A549 (cell line): ENCODE results near the gene RGS14. TPM values are rescaled to one million over a fixed set of nuclear protein-coding genes. Genes with fewer than 3 reads are reported as not detected.

Source experiments
- ATAC-seq, 2 experiments: fragments of 200-7000 bp in 1 of 2; fragments of >200 bp in 1 of 2; cut with Nextera tagmentation in 1 of 2; cut with Tn5 transposase in 1 of 2; 3 replicates each; pipeline versions ENCODE4 v1.8.0 to v1.9.1; 2018 to 2020; ENCODE audit warnings: mild to moderate bottlenecking in 1 of 2, moderate library complexity in 1 of 2
- CTCF ChIA-PET: fragments of 300-600 bp; sonication (Branson Sonifier 250); formaldehyde crosslinking; extraction: SDS; loops from one replicate; lab custom pipeline; 2021; ENCODE audit warnings: antibody characterized with exemption, inconsistent platforms; lab: Yijun Ruan, JAX
- POLR2A ChIA-PET: fragments of 350-600 bp; formaldehyde crosslinking; extraction: SDS; loops from one replicate; lab custom pipeline; 2021; ENCODE audit warnings: antibody characterized with exemption, inconsistent platforms; lab: Yijun Ruan, JAX
- DNase-seq, 2 experiments: peaks; one replicate each; pipeline versions ENCODE4 v3.0.0 to v3.0.0-alpha.2; 2011 to 2016; ENCODE audit warnings: low read depth in 1 of 2, low spot score in 1 of 2
- FAIRE-seq: peaks from 2 replicates; lab custom pipeline; 2011; peaks lifted over from hg19 to GRCh38; lab: Jason Lieb, UNC
- H3K27ac ChIP-seq, 2 experiments: fragments of >200 bp; sonication (Bioruptor Twin); formaldehyde crosslinking; 3 replicates each; pipeline ENCODE4 v1.5.1; 2016 to 2017
- H3K4me1 ChIP-seq: fragments of >200 bp; sonication (Bioruptor Twin); formaldehyde crosslinking; 3 replicates; pipeline ENCODE4 v1.6.1; 2016
- H3K4me2 ChIP-seq: fragments of >200 bp; sonication (Bioruptor Twin); formaldehyde crosslinking; 3 replicates; pipeline ENCODE4 v1.6.1; 2016
- H3K4me3 ChIP-seq: fragments of >200 bp; sonication (Bioruptor Twin); formaldehyde crosslinking; 3 replicates; pipeline ENCODE4 v1.5.1; 2016
- H3K9me3 ChIP-seq: fragments of >200 bp; sonication (Bioruptor Twin); formaldehyde crosslinking; 3 replicates; pipeline ENCODE4 v1.6.1; 2016
- BHLHE40 ChIP-seq: IDR thresholded peaks from 2 replicates; pipeline ENCODE4 v1.6.1; 2012; ENCODE audit warnings: low read depth, low read length, inconsistent platforms
- CBX2 ChIP-seq: fragments of 200-600 bp; sonication (generic); IDR thresholded peaks from 2 replicates; pipeline ENCODE4 v1.6.1; 2016; ENCODE audit warnings: low read depth, mild to moderate bottlenecking, borderline replicate concordance
- CBX8 ChIP-seq: fragments of 200-600 bp; sonication (generic); IDR thresholded peaks from 2 replicates; pipeline ENCODE4 v1.6.1; 2016
- CHD2 ChIP-seq: fragments of 150-350 bp; IDR thresholded peaks from 2 replicates; pipeline ENCODE4 v1.6.1; 2014; ENCODE audit warnings: low read length; ENCODE audit not compliant: partially characterized antibody
- EP300 ChIP-seq, 2 experiments: fragments of >200 bp; sonication (Bioruptor Twin); formaldehyde crosslinking; IDR thresholded peaks; 2 replicates in 1 of 2; 3 replicates in 1 of 2; pipeline ENCODE4 v1.6.1; 2016 to 2017
- ESRRA ChIP-seq: fragments of 150-350 bp; IDR thresholded peaks from 2 replicates; pipeline ENCODE4 v1.6.1; 2014; ENCODE audit warnings: mild to moderate bottlenecking, low read length, borderline replicate concordance
- FOSL2 ChIP-seq, 2 experiments: fragments of 450-650 bp in 1 of 2; fragments of >200 bp in 1 of 2; sonication (Bioruptor Twin) in 1 of 2; formaldehyde crosslinking; IDR thresholded peaks; 2 replicates each; pipeline versions ENCODE4 v1.5.0 to v1.6.1; 2016 to 2020; ENCODE audit warnings: mild to moderate bottlenecking in 1 of 2, moderate library complexity in 1 of 2
- MAFK ChIP-seq: fragments of 450-650 bp; IDR thresholded peaks from 2 replicates; pipeline ENCODE4 v1.6.1; 2014; ENCODE audit not compliant: partially characterized antibody
- NPAS2 ChIP-seq: fragments of 250-450 bp; sonication (Bioruptor Pico); IDR thresholded peaks from 2 replicates; pipeline ENCODE4 v1.8.0; 2022; ENCODE audit warnings: mild to moderate bottlenecking, moderate library complexity, borderline replicate concordance
- PHF8 ChIP-seq: fragments of 200-600 bp; sonication (generic); IDR thresholded peaks from 2 replicates; pipeline ENCODE4 v1.6.1; 2016; ENCODE audit warnings: low read depth, mild to moderate bottlenecking, antibody characterized with exemption, moderate library complexity, borderline replicate concordance
- POLR2AphosphoS2 ChIP-seq: conservative IDR thresholded peaks from 2 replicates; pipeline ENCODE4 v1.6.1; 2012; ENCODE audit warnings: low read length, improper control_type of control experiment, inconsistent platforms
- RFX5 ChIP-seq: fragments of 450-650 bp; IDR thresholded peaks from 2 replicates; pipeline ENCODE4 v1.7.1; 2014; ENCODE audit warnings: antibody characterized with exemption, mild to moderate bottlenecking, moderate library complexity
- RNF2 ChIP-seq: fragments of 200-600 bp; sonication (generic); IDR thresholded peaks from 2 replicates; pipeline ENCODE4 v1.6.1; 2016; ENCODE audit warnings: low read depth, mild to moderate bottlenecking, antibody characterized with exemption, moderate library complexity, borderline replicate concordance
- SREBF2 ChIP-seq: fragments of 450-650 bp; IDR thresholded peaks from 2 replicates; pipeline ENCODE4 v1.6.1; 2014; ENCODE audit warnings: mild to moderate bottlenecking, moderate library complexity
- TP53 ChIP-seq: fragments of 250-450 bp; sonication (Bioruptor Pico); IDR thresholded peaks from 2 replicates; pipeline ENCODE4 v1.5.0; 2021; ENCODE audit warnings: mild to moderate bottlenecking, moderate library complexity
- ZFP36 ChIP-seq: fragments of 450-650 bp; IDR thresholded peaks from 2 replicates; pipeline ENCODE4 v1.6.1; 2014; ENCODE audit warnings: borderline replicate concordance; ENCODE audit not compliant: partially characterized antibody
- WGBS: methylation state at CpG from one replicate; pipeline ENCODE4 v1.1.6; 2017; ENCODE audit errors: missing lambda C conversion rate; 5-methylcytosine and 5-hydroxymethylcytosine counted together
- polyA plus RNA-seq, 4 experiments: library from polyadenylated mRNA; depleted of rRNA in 3 of 4; stranded (reverse); fragments of >200 nt; fragmentation: RNase III in 1 of 4; extraction: RNeasy Plus Mini Kit Qiagen cat#74134 plus additional on column Dnase treatment in 1 of 4; gene quantifications; 2 replicates in 3 of 4; 3 replicates in 1 of 4; pipeline ENCODE4 v1.2.3, GENCODE V29; 2011 to 2017
- TF ChIP-seq, protein P1 (sequence below): fragments of 200-600 bp; sonication (generic); IDR thresholded peaks from 2 replicates; pipeline ENCODE4 v1.6.1; 2016; ENCODE audit warnings: antibody characterized with exemption, mild to moderate bottlenecking, moderate library complexity
- TF ChIP-seq, protein P2 (sequence below): fragments of 250-450 bp; sonication (Bioruptor Pico); IDR thresholded peaks from 2 replicates; pipeline ENCODE4 v1.5.0; 2021; ENCODE audit warnings: mild to moderate bottlenecking, moderate library complexity, borderline replicate concordance
- TF ChIP-seq, protein P3 (sequence below): IDR thresholded peaks from 2 replicates; pipeline ENCODE4 v1.6.1; 2012; ENCODE audit warnings: low read depth, borderline replicate concordance
- TF ChIP-seq, protein P4 (sequence below): IDR thresholded peaks from 2 replicates; pipeline ENCODE4 v1.6.1; 2012

The RGS14 gene
- polyA plus RNA-seq, 2 of the 4 experiments (the other 2 are of a cell fraction) = 3.9 to 8.4 TPM

DNA sequence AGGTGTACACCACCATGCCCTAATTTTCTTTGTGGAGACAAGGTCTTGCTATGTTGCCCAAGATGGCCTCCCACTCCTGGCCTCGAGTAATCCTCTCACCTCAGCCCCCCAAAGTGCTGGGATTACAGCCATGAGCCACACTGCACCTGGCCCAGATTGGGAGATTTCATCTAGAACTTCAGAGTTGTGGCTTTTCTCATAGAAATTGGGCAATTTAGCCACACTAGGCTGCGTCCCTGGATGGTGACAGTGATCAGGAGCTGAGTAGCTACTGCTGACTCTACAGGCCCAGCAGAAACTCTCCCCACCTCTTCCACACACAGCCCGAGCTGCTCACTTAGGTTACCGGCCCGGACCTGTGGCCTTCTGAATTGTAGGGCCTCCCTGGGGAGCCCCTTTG is 35.0 kb downstream of the RGS14 start:
- FAIRE-seq (no peak), ATAC-seq (no peak), DNase-seq (no peak)
- no peak overlapping the region for H3K4me2 ChIP-seq
- WGBS = 43% methylated on average over 3 of the region's 5 CpGs
- no peak overlapping the region for H3K27ac ChIP-seq
- ChIA-PET POLR2A (no interaction called here), CTCF (interaction anchor here (0.8 to 43.1 kb wide), 6 partner anchors 6 to 279 kb away, joined by 3 to 1107 read pairs (median 182); partner anchors contain the start of genes F12, PDLIM7, PFN3 and PRR7)
- H3K9me3 ChIP-seq = no peaks in the 10 kb centered on the region
- no peak for TF ChIP-seq POLR2AphosphoS2
- TF ChIP-seq, protein P1, sequence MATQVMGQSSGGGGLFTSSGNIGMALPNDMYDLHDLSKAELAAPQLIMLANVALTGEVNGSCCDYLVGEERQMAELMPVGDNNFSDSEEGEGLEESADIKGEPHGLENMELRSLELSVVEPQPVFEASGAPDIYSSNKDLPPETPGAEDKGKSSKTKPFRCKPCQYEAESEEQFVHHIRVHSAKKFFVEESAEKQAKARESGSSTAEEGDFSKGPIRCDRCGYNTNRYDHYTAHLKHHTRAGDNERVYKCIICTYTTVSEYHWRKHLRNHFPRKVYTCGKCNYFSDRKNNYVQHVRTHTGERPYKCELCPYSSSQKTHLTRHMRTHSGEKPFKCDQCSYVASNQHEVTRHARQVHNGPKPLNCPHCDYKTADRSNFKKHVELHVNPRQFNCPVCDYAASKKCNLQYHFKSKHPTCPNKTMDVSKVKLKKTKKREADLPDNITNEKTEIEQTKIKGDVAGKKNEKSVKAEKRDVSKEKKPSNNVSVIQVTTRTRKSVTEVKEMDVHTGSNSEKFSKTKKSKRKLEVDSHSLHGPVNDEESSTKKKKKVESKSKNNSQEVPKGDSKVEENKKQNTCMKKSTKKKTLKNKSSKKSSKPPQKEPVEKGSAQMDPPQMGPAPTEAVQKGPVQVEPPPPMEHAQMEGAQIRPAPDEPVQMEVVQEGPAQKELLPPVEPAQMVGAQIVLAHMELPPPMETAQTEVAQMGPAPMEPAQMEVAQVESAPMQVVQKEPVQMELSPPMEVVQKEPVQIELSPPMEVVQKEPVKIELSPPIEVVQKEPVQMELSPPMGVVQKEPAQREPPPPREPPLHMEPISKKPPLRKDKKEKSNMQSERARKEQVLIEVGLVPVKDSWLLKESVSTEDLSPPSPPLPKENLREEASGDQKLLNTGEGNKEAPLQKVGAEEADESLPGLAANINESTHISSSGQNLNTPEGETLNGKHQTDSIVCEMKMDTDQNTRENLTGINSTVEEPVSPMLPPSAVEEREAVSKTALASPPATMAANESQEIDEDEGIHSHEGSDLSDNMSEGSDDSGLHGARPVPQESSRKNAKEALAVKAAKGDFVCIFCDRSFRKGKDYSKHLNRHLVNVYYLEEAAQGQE = no peak
- TF ChIP-seq, protein P2, sequence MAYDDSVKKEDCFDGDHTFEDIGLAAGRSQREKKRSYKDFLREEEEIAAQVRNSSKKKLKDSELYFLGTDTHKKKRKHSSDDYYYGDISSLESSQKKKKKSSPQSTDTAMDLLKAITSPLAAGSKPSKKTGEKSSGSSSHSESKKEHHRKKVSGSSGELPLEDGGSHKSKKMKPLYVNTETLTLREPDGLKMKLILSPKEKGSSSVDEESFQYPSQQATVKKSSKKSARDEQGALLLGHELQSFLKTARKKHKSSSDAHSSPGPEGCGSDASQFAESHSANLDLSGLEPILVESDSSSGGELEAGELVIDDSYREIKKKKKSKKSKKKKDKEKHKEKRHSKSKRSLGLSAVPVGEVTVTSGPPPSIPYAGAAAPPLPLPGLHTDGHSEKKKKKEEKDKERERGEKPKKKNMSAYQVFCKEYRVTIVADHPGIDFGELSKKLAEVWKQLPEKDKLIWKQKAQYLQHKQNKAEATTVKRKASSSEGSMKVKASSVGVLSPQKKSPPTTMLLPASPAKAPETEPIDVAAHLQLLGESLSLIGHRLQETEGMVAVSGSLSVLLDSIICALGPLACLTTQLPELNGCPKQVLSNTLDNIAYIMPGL (CRISPR knock-in tag) = no peak
- TF ChIP-seq RNF2 = no peak
- no peak for TF ChIP-seq RFX5
- no peak for TF ChIP-seq CBX2
- no peak for TF ChIP-seq CHD2
- peaks cover 18% of the 10 kb centered on the region for H3K4me1 ChIP-seq
- H3K4me3 ChIP-seq = no peak overlapping the region

DNA sequence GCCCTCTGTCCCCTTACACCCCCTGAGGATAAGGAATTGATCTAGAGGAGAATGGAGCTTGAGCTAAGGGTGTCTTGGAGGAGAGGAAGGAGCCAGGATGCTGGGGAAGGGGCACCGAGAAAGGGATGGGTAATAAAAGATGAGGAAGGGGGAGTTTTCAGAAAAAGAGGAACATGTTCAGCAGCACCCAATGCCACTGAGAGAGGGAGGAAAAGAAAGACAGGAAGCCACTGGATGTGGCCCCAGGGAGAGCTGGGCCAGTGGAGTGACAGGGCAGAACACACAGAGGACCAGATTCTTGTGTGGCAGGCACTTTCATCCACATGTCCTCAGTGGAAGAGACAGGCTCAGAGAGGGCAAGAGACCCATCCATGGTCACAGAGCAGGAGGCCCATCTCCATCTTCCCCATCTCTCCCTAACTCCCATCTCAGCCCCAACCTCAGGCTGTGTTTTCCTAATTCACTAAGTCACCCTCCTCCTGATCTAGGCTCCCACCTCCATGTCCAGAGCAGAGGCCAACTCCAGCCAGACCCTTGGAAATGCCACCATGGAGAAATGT is 35.6 kb downstream of the RGS14 start:
- no peak for TF ChIP-seq NPAS2 (CRISPR knock-in tag)
- no peak for TF ChIP-seq FOSL2 (IDR thresholded peaks at IDR 0.05)
- no peak for TF ChIP-seq FOSL2 (CRISPR knock-in tag; IDR thresholded peaks at IDR 0.05)
- TF ChIP-seq ESRRA = no peak
- ATAC-seq = no peak
- ChIA-PET POLR2A (interaction anchor here (0.6 kb wide), 1 partner anchor 22 kb away, joined by 3 read pairs; no protein-coding TSS in a partner anchor), CTCF (interaction anchor here (0.8 to 43.1 kb wide), 6 partner anchors 5 to 279 kb away, joined by 3 to 1107 read pairs (median 182); partner anchors contain the start of genes F12, PDLIM7, PFN3 and PRR7)
- no peak for FAIRE-seq
- peaks cover 18% of the 10 kb centered on the region for H3K4me1 ChIP-seq
- H3K9me3 ChIP-seq = no peaks in the 10 kb centered on the region
- no peak overlapping the region for H3K4me2 ChIP-seq
- no peak overlapping the region for H3K27ac ChIP-seq
- DNase-seq = no peak
- no peak overlapping the region for H3K4me3 ChIP-seq
- WGBS = 52% methylated on average over 1 of the region's 1 CpG

DNA sequence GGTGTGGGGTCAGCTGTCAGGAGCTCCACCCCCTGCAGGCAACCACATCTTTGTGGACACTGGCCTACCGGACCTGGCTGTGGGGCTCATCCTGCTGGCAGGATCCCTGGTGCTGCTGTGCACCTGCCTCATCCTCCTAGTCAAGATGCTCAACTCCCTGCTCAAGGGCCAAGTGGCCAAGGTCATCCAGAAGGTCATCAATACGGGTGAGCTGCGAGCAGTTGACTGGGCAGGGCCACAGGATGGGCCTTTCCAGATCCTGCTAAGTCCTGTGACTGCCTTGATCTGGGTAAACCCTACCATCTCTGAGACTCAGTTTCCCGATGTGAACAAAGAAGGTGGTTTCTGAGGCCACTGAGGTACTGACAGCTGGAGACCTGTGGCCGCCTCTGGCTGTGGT is 36.3 kb downstream of the RGS14 start:
- DNase-seq (no peak), FAIRE-seq (no peak), ATAC-seq (no peak)
- no peak overlapping the region for H3K4me3 ChIP-seq
- no peak overlapping the region for H3K4me2 ChIP-seq
- CTCF ChIA-PET = interaction anchor here (1.3 to 43.1 kb wide), 5 partner anchors 4 to 280 kb away, joined by 3 to 1107 read pairs (median 359); partner anchors contain the start of genes F12, PFN3, PRR7 and SLC34A1
- H3K4me1 ChIP-seq = peaks cover 14% of the 10 kb centered on the region
- TF ChIP-seq ZFP36 (no peak), POLR2AphosphoS2 (no peak), PHF8 (no peak), TP53 (CRISPR knock-in tag) (no peak), BHLHE40 (no peak), CBX8 (no peak), SREBF2 (no peak), MAFK (no peak), EP300 (IDR thresholded peaks at IDR 0.05) (no peak)
- TF ChIP-seq, protein P3, sequence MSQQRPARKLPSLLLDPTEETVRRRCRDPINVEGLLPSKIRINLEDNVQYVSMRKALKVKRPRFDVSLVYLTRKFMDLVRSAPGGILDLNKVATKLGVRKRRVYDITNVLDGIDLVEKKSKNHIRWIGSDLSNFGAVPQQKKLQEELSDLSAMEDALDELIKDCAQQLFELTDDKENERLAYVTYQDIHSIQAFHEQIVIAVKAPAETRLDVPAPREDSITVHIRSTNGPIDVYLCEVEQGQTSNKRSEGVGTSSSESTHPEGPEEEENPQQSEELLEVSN = no peak
- TF ChIP-seq, protein P4, sequence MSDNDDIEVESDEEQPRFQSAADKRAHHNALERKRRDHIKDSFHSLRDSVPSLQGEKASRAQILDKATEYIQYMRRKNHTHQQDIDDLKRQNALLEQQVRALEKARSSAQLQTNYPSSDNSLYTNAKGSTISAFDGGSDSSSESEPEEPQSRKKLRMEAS = no peak
- H3K27ac ChIP-seq = no peak overlapping the region
- no peaks in the 10 kb centered on the region for H3K9me3 ChIP-seq
- POLR2A ChIA-PET = interaction anchor here (0.6 kb wide), 1 partner anchor 21 kb away, joined by 3 read pairs; no protein-coding TSS in a partner anchor
- 49% methylated on average over 5 of the region's 5 CpGs for WGBS
